Body of pancreas (tissue), 4 donors: Measurements from ENCODE around the gene POLR2H. TPM values are rescaled to one million over a fixed set of nuclear protein-coding genes. Genes with fewer than 3 reads are reported as not detected.

Experiments used
- ATAC-seq: fragments of 150-250 bp; one replicate; pipeline ENCODE4 v1.9.1; 2016
- DNase-seq, 4 donors: peaks; one replicate each; pipeline ENCODE4 v3.0.0-alpha.2; 2019
- H3K27ac ChIP-seq, 4 donors: fragments of 200-600 bp; sonication (generic); 1 replicate in 3 of 4; 2 replicates in 1 of 4; pipeline versions ENCODE4 v1.5.1 to v1.6.1; 2016 to 2019; ENCODE audit warnings: mild to moderate bottlenecking in 1 of 4, mixed read lengths in 1 of 4, moderate library complexity in 1 of 4
- H3K27me3 ChIP-seq, 2 donors: fragments of 200-600 bp; sonication (generic); one replicate each; pipeline ENCODE4 v1.6.0; 2016; ENCODE audit warnings: mild to moderate bottlenecking in 1 of 2
- H3K36me3 ChIP-seq, 2 donors: fragments of 200-600 bp; sonication (generic); replicated peaks in 1 of 2; 2 replicates each; pipeline ENCODE4 v1.5.1; 2016; ENCODE audit warnings: low read depth in 2 of 2; ENCODE audit not compliant: insufficient read depth in 1 of 2
- H3K4me1 ChIP-seq: fragments of 200-600 bp; sonication (generic); one replicate; pipeline ENCODE4 v1.6.0; 2016
- H3K4me3 ChIP-seq, 2 donors: fragments of 200-600 bp; sonication (generic); 1 replicate in 1 of 2; 2 replicates in 1 of 2; pipeline ENCODE4 v1.5.1; 2016 to 2019
- H3K9me3 ChIP-seq, 3 donors: fragments of 200-600 bp; sonication (generic); 1 replicate in 2 of 3; 2 replicates in 1 of 3; pipeline ENCODE4 v1.5.1; 2016
- CTCF ChIP-seq, 7 experiments: fragments of 450-650 bp in 4 of 7; fragments of 200-600 bp in 3 of 7; sonication (generic) in 3 of 7; IDR thresholded peaks; one replicate each; pipeline ENCODE4 v1.5.1; 2016 to 2019; ENCODE audit warnings: antibody characterized with exemption in 7 of 7
- POLR2A ChIP-seq, 3 donors: fragments of 450-650 bp; IDR thresholded peaks; one replicate each; pipeline ENCODE4 v1.6.1; 2016; ENCODE audit warnings: antibody characterized with exemption in 3 of 3, mild to moderate bottlenecking in 2 of 3
- WGBS, 2 donors: methylation state at CpG; one replicate each; pipeline ENCODE4 v1.1.5; 2017; 5-methylcytosine and 5-hydroxymethylcytosine counted together
- intact Hi-C: fragments of 100-400 bp; cut with DNase I; formaldehyde crosslinking; loops from one replicate; pipeline ENCODE4 v1.15.1; 2023
- total RNA-seq, 2 donors: library from RNA; depleted of rRNA; stranded (reverse); fragments of >200 nt; gene quantifications; one replicate each; pipeline ENCODE4 v1.1.0, GENCODE V29; 2016

The POLR2H gene
- total RNA-seq, result 100 to 1,000 TPM in 1 of 2 donors, 10 to 100 TPM in 1; 32.4 to 137 TPM

- 0% methylated on average over 55 of the region's 56 CpGs; no CpG with 5 or more reads in 1 of the 2 donors for WGBS, 2 donors
- H3K36me3 ChIP-seq, result peaks cover 0 to 3% of the 10 kb centered on the region in 2 donors
Measured at GRCh38 chr3:184361532-184361931, at the start of gene POLR2H, which contains the start of gene CLCN2. Gene POLR2H, plus strand, starts transcription at chr3:184361710. Its CDS starts 1,783 bp downstream, at chr3:184363493. Gene CLCN2, minus strand, starts transcription at chr3:184361605. Its CDS starts 126 bp downstream, at chr3:184361479.

GRCh38 chr3:184314363-184314699 lies 47.2 kb upstream of the POLR2H start, which contains the start of gene EIF4G1:
Gene EIF4G1, plus strand, starts transcription at chr3:184314606. Its CDS starts 1,191 bp downstream, at chr3:184315797.
- Histone ChIP-seq H3K36me3 (no peaks in the 10 kb centered on the region), H3K4me1 (peaks cover 40% of the 10 kb centered on the region), H3K27me3 (no peaks in the 10 kb centered on the region), H3K4me3 (peak within 1 kb of the TSS; percentile 54 to 97), H3K9me3 (no peaks in the 10 kb centered on the region), H3K27ac (peak within 1 kb of the TSS; percentile 97 to 99 (median 98))
- WGBS, 2 donors, result 0% methylated on average over 6 to 33 of the region's 40 CpGs
- DNase-seq (peak; percentile 96), ATAC-seq (peak; percentile 86)
- peak; percentile 47 to 78 (median 71) for TF ChIP-seq POLR2A (IDR thresholded peaks at IDR 0.05)
- no peak for TF ChIP-seq CTCF (IDR thresholded peaks at IDR 0.05)
- intact Hi-C loops, result no loop called here

More at GRCh38 chr3:184361532-184361931, at the start of gene POLR2H, which contains the start of gene CLCN2:
- ATAC-seq, result peak; percentile 51
- Histone ChIP-seq H3K27me3 (no peaks in the 10 kb centered on the region), H3K4me3 (peak within 1 kb of the TSS; percentile 57 to 69), H3K9me3 (no peaks in the 10 kb centered on the region), H3K27ac (peak within 1 kb of the TSS; percentile 95 to 97 (median 96)), H3K4me1 (peaks cover 36% of the 10 kb centered on the region)
- intact Hi-C loops, result no loop called here
- peak; percentile 47 to 64 (median 54) for DNase-seq
- peak in 2 of 3 donors; percentile 48 to 50 for TF ChIP-seq POLR2A (IDR thresholded peaks at IDR 0.05)
- TF ChIP-seq CTCF (IDR thresholded peaks at IDR 0.05), result no peak

- ATAC-seq, result peak; percentile 78
- no peaks in the 10 kb centered on the region for H3K36me3 ChIP-seq
- peak overlapping the region; percentile 97 to 99 (median 98) for H3K27ac ChIP-seq
- peak; percentile 86 to 88 (median 86) for DNase-seq
- no peaks in the 10 kb centered on the region for H3K9me3 ChIP-seq
- no peak for TF ChIP-seq CTCF (IDR thresholded peaks at IDR 0.05)
- TF ChIP-seq POLR2A (IDR thresholded peaks at IDR 0.05), result peak; percentile 33 to 66 (median 51)
- H3K4me1 ChIP-seq, result peaks cover 46% of the 10 kb centered on the region
- WGBS, 2 donors, result 0% methylated on average over 52 of the region's 89 CpGs; no CpG with 5 or more reads in 1 of the 2 donors
- intact Hi-C loops, result no loop called here
- H3K4me3 ChIP-seq, result peak overlapping the region; percentile 54 to 97
- no peaks in the 10 kb centered on the region for H3K27me3 ChIP-seq
Measured at GRCh38 chr3:184314700-184315542, 46.6 kb upstream of the POLR2H start.

- peak overlapping the region; percentile 54 to 97 for H3K4me3 ChIP-seq
- 3 to 4% methylated on average over 6 of the region's 6 CpGs for WGBS, 2 donors
- no peaks in the 10 kb centered on the region for H3K27me3 ChIP-seq
- H3K27ac ChIP-seq, result peak overlapping the region; percentile 97 to 99 (median 98)
- H3K4me1 ChIP-seq, result peaks cover 51% of the 10 kb centered on the region
- H3K36me3 ChIP-seq, result no peaks in the 10 kb centered on the region
- no peak for ATAC-seq
- no peak for DNase-seq
- H3K9me3 ChIP-seq, result no peaks in the 10 kb centered on the region
- TF ChIP-seq CTCF (IDR thresholded peaks at IDR 0.05) (no peak), POLR2A (IDR thresholded peaks at IDR 0.05) (no peak)
- intact Hi-C loops, result no loop called here
Measured at GRCh38 chr3:184315543-184315867, 46.0 kb upstream of the POLR2H start.
